Measurements from ENCODE around the gene ABI3BP. TPM values are rescaled to one million over a fixed set of nuclear protein-coding genes. Genes with fewer than 3 reads are reported as not detected.

ABI3BP gene
- total RNA-seq, 1 experiment from 2014 or later, result 0.28 TPM

DNA sequence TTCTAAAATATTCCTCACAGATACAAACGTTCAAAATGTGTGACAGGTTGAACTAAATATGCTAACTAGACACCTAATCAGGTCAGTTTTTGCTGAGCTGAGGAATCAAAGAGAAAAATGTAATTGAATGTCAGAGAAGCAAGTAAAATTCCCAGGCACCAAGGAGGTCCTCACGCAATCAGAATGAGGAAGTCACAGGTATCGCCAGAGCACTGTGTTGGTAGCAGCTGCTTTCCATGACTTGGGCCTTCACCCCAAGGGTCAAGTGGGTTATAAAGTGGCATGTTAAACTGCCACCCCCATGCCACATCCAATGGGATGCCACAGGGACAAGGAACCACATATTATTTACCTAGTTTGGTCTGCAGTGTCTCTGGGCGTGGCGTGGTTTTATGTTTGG is 158.9 kb downstream of the ABI3BP start:
- Mint-ChIP-seq H3K4me3 (no peak overlapping the region), H3K4me1 (peaks cover 7 to 8% of the 10 kb centered on the region in 2 experiments; a peak in 3 of 4 replicates), H3K9me3 (no peaks in the 10 kb centered on the region), H3K27ac (no peak overlapping the region), H3K27me3 (ENCODE audit: low read depth) (no peaks in the 10 kb centered on the region), H3K36me3 (ENCODE audit: insufficient read depth in 1 of 3, low read depth in 3 of 3) (no peaks in the 10 kb centered on the region)
- Histone ChIP-seq H3K4me1 (ENCODE audit: insufficient read depth, low read length) (no peaks in the 10 kb centered on the region; the same call in 1 of the 2 replicates), H2BK120ac (ENCODE audit: low read depth, low read length, poor library complexity, severe bottlenecking) (no peak overlapping the region), H2AK5ac (ENCODE audit: insufficient read length, low read length) (no peak overlapping the region), H3K14ac (ENCODE audit: insufficient read depth, low read length) (no peak overlapping the region), H3T11ph (ENCODE audit: low read length) (no peak overlapping the region), H3K9me3 (ENCODE audit: control insufficient read depth, low read depth, low read length) (no peaks in the 10 kb centered on the region), H3K56ac (ENCODE audit: insufficient read length, low read depth, low read length) (no peak overlapping the region), H3K79me1 (ENCODE audit: insufficient read depth, low read depth, low read length, poor library complexity, severe bottlenecking) (no peaks in the 10 kb centered on the region), H3K27ac (ENCODE audit: insufficient read length, low read depth, low read length) (no peak overlapping the region), H2AFZ (ENCODE audit: low read length) (no peak overlapping the region), H4K8ac (replicated peaks; ENCODE audit: insufficient read length, low read depth, low read length) (no peak overlapping the region), H3K79me2 (ENCODE audit: insufficient read depth, low read length) (no peaks in the 10 kb centered on the region), H3K4me2 (ENCODE audit: insufficient read depth, insufficient read length, low read length) (no peak overlapping the region), H3K23ac (ENCODE audit: insufficient read length, low read depth, low read length) (no peak overlapping the region), H3K4ac (ENCODE audit: low read depth, low read length) (no peak overlapping the region), H4K20me1 (ENCODE audit: control insufficient read depth, insufficient read depth, insufficient read length) (no peaks in the 10 kb centered on the region), H2BK5ac (ENCODE audit: insufficient read length, low read length) (no peak overlapping the region), H4K5ac (ENCODE audit: insufficient read length, low read depth, low read length) (no peak overlapping the region), H2BK20ac (ENCODE audit: low read depth, low read length, poor library complexity, severe bottlenecking) (no peak overlapping the region), H3K23me2 (ENCODE audit: insufficient read length, low read depth, low read length, poor library complexity, severe bottlenecking) (no peaks in the 10 kb centered on the region), H3K18ac (ENCODE audit: insufficient read length, low read depth, low read length) (no peak overlapping the region), H4K91ac (ENCODE audit: insufficient read length, low read depth, low read length) (no peak overlapping the region), H3K27me3 (ENCODE audit: insufficient read depth, low read length) (no peaks in the 10 kb centered on the region), H3K9ac (ENCODE audit: extremely low read depth, insufficient read length, low read length) (no peak overlapping the region), H2BK12ac (ENCODE audit: insufficient read length, low read depth, low read length) (peak overlapping the region; percentile 79), H2BK15ac (ENCODE audit: low read depth, low read length) (no peak overlapping the region)
- 100% methylated on average over 2 of the region's 5 CpGs for WGBS (ENCODE audit: extremely low coverage, insufficient read length, low lambda C conversion rate)
- no peak for DNase-seq
- TF ChIP-seq, protein P1, sequence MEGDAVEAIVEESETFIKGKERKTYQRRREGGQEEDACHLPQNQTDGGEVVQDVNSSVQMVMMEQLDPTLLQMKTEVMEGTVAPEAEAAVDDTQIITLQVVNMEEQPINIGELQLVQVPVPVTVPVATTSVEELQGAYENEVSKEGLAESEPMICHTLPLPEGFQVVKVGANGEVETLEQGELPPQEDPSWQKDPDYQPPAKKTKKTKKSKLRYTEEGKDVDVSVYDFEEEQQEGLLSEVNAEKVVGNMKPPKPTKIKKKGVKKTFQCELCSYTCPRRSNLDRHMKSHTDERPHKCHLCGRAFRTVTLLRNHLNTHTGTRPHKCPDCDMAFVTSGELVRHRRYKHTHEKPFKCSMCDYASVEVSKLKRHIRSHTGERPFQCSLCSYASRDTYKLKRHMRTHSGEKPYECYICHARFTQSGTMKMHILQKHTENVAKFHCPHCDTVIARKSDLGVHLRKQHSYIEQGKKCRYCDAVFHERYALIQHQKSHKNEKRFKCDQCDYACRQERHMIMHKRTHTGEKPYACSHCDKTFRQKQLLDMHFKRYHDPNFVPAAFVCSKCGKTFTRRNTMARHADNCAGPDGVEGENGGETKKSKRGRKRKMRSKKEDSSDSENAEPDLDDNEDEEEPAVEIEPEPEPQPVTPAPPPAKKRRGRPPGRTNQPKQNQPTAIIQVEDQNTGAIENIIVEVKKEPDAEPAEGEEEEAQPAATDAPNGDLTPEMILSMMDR (conservative IDR thresholded peaks at IDR 0.05), result no peak

All from H9 (cell line).